ENCODE data around the gene EFNA3.

Gene EFNA3

DNA sequence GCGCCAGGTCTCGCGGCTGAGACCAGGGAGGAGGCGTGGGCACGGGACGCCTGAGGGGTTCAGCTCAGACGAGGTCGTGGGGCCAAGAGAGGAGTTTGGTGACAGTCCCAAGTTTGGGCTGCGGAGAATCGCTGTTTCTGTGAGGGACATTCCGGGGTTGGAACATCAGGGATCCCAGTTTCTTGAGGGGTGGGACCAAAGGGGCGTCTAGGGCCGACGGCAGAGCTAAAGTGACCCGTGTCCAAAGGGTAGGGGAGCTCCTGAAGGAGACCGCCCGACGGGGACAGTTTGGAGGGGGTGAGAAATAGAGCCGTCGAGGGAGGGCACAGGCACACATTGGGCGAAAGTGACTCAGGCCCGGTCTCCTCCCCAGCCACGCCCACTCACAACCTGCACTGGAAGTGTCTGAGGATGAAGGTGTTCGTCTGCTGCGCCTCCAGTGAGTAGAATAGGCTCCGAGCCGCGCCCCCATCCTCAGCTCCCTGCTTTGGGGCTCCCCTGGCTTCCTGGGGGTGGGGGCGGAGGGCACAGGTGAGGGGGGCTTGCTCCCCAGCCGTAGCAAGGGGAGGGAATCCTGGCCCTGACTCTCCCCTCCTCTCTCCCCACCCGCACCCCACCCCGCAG, 7.0 kb downstream of the EFNA3 start:
- peak; percentile 11 for DNase-seq

DNA sequence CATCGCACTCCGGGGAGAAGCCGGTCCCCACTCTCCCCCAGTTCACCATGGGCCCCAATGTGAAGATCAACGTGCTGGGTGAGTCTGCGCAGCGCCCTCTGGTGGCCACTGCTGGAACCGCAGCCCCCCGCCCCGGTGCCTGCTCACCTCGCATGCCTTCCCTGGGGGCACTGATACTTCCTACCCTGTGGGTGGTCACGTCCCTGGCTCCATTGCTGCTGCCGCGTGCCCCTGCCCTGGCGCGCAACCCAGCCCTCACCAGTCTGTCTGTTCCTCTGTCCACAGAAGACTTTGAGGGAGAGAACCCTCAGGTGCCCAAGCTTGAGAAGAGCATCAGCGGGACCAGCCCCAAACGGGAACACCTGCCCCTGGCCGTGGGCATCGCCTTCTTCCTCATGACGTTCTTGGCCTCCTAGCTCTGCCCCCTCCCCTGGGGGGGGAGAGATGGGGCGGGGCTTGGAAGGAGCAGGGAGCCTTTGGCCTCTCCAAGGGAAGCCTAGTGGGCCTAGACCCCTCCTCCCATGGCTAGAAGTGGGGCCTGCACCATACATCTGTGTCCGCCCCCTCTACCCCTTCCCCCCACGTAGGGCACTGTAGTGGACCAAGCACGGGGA, 7.6 kb downstream of the EFNA3 start:
- no peak for DNase-seq

DNA sequence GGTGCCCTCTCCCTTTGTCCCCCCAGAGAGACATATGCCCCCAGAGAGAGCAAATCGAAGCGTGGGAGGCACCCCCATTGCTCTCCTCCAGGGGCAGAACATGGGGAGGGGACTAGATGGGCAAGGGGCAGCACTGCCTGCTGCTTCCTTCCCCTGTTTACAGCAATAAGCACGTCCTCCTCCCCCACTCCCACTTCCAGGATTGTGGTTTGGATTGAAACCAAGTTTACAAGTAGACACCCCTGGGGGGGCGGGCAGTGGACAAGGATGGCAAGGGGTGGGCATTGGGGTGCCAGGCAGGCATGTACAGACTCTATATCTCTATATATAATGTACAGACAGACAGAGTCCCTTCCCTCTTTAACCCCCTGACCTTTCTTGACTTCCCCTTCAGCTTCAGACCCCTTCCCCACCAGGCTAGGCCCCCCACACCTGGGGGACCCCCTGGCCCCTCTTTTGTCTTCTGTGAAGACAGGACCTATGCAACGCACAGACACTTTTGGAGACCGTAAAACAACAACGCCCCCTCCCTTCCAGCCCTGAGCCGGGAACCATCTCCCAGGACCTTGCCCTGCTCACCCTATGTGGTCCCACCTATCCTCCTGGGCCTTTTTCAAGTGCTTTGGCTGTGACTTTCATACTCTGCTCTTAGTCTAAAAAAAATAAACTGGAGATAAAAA, 8.4 kb downstream of the EFNA3 start:
- no peak for DNase-seq

DNA sequence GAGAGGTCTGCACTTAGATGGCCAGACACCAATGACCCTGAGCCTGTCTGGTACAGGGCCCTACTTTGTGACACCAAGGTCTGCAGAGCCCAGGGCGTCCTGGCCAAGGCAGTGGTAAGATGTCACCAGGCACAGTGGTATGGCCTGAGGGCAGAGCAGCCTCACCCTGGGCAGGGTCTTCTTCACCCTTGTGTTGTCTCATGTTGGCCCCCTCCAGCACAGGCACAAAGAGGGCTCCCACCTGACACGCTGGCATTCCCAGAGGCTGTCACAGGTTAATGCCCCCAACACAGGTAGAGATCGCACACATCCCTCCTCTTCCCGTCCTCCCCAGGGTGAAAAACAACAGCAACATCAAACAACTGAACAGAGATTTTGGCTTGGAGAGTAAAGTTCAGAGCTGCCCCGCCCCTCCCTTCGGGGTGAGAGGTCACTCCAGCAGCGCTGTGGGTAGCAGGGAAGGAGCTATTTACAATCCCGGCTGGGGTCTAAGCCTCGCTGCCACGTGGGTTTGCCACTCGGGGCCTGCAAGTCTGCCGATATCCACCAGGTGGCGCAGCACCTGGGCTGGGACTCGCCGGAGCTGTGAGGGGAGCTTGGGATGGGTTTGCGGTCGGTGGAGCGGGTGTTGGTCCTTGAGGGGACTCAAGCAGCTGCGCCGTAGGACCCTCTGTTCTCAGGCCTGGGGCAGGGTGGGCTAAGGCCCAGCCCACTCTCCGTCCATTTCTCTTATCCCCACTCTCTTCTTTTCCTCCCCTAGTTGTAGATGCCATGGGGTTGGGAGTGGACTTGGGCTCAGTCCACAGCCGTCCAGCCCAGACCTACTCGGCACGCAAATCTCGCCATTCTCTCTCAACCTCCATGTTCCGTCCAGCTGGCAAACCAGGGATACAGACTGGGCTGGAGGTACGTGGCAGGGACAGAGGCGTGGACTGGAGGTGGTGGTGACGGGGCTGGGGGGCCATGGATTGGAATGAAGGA, 12.7 kb downstream of the EFNA3 start:
- DNase-seq, result peak; percentile 20

DNA sequence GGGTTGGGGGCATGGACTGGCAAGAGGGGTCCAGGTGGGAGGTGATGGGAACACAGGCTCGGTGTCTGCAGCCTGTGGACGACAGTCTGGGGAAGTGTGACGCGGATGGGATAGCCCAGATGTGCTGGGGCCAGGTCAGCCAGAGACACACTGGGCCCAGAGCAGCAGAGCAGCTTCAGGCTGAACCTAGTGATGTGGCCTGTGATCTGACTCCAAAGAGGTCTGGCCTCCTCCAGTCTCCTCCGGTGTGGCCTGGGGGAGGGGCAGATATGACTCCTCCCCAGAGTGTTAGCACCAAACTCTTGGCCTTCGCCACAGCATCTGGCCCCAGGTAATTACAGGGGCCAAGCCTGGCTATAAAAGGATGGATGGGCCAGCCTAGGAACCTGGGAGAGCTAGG, 13.5 kb downstream of the EFNA3 start:
- no peak for DNase-seq

DNA sequence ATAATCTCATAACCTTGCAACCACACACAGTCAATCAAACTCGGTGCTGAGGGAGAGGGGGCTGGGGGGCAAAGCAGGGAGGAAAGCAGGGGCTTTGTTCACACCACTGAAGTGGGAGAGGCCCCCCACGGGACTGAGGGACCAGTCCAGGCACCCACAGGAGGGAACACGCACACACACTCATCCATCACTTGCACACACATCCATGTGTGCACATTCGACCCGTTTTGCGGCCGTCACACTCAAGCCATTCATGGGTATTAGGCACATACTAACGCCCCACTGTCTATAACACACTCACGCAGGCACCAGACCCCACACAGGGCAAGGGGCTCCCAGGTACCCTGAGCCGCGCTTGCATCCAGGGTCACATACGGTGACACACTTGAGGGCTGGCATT, 14.0 kb downstream of the EFNA3 start:
- DNase-seq, result no peak

DNA sequence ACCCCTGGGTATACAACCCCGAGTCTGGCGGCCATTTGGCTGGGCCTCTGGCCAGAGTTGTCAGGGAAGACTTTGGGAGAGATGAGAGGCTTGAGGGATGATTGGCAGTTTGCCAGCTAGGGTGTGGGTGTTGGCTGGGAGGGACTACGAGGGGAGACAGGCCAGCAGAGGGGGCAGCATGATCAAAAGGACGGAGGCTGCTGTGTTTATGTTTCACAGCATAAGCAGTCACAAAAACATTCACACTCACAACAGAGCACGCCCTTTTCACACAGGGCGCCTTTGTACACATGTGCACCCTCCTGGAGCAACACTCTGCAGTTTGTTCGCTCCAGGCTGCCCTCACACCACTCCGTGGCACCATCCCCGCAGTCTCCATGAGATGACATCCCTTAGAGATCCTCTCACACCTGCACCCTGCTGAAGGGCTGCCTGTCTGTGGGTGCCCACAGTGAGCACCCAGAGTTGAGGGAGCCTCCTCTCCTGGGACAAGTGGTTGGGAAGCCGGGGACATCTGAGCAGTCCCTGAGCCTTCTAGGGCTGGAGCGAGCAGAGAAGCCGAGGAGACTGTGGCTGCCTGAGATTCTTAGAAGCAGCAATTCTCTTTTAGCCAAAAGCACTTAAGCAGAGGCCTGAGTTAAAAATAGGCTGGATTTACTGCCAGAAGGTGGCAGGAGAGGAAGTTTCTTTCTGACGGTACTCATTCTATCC, 15.4 kb downstream of the EFNA3 start:
- DNase-seq, result peak; percentile 27

DNA sequence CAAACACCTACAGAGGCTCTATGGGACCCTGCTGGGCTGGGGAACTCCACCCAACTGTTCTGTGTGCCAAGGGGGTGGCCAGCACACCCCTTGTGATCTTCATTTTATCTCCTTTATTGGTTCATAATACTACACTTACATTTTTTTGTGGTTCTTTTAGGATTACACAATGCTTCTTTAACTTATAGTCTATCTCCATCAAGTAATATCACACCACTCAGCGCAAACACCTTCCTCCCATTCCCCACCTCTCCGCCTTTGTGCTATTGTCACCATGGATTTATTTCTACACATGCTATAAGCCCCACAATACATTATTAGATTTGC, 15.9 kb downstream of the EFNA3 start:
- DNase-seq, result no peak

DNA sequence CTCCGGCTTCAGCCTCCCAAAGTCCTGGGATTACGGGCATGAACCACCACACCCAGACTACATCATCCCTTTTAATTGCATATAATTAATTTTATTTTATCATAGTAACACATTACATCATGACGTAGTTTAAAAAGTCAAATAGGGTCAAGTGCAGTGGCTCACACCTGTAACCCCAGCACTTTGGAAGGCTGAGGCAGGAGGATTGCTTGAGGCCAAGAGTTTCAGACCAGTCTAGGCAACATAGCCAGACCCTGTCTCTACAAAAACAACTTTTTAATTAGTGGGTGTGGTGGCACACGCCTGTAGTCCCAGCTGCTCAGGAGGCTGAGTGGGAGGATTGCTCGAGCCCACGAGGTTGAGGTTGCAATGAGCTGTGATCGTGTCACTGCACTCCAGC, 20.7 kb downstream of the EFNA3 start:
- DNase-seq, result no peak

DNA sequence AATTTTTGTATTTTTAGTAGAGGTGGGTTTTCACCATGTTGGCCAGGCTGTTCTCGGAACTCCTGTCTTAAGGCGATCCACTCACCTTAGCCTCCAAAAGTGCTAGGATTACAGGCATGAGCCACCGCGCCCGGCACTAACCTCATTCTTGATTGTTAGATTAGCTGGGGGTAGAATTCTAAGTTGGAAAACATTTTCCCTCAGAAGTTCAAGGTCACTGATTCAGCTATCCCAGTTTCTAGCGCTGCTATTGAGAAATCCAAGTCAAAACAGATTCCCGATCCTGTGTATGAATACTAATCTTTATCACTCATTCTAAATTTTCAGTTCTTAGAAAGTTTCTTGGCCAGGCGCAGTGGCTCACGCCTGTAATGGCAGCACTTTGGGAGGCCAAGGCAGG, 24.7 kb downstream of the EFNA3 start:
- no peak for DNase-seq

DNA sequence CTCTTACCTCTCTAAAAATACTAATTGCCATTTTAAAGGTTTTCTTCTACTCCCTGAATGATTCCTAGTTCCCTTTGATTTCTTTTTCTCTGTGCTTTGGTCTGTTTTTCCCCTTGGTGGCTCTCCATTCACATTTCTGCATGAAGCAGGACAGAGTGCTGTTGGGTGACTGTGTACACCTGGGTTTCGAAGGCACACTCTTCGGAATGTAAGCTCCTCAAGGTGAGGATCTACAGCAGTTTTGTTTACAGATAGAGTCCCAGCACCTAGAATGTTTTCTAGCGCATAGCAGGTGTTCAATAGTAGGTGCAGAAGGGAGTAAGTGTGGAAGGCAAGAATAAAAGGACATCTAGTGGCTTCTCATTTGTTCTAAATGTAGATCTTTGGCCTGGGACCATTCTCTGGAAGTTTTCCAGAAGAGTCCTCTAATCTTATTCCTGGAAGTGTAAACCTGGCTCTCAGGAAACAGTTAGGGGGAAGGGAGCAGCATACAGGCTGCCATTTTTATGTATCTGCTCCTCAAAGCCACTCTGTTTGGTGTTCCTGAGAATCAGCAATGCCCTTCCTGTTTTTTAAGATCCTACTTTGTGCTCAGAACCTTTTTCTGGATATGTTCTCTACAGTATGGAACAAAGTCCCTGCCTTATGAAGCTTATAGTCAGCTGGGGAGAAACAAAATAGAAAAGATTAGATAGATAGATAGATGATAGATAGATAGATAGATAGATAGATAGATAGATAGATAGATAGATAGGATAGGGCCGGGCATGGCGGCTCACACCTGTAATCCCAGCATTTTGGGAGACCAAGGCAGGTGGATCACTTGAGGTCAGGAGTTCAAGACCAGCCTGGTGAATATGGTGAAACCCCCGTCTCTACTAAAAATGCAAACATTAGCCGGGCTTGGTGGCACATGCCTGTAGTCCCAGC, 26.2 kb downstream of the EFNA3 start:
- no peak for DNase-seq

DNA sequence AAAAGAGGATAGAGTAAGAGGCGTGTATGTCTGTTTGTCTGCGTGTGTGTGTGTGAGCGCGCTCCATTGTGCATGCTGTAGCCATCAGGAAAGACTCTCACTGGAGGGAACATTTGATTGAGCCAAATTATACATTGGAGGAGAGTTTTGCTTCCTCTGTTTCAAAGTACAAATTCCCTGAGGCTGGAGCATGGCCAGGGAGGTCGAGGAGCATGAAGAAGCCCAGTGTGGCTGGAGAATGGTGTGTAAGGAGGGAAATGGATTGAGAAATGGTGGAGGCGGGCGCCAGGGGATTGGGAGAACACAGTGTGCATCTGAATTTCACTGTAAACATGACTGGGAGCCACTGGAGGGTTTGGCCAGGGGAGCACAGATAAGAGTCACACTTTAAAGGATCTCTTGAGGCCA, 27.0 kb downstream of the EFNA3 start:
- DNase-seq, result no peak

DNA sequence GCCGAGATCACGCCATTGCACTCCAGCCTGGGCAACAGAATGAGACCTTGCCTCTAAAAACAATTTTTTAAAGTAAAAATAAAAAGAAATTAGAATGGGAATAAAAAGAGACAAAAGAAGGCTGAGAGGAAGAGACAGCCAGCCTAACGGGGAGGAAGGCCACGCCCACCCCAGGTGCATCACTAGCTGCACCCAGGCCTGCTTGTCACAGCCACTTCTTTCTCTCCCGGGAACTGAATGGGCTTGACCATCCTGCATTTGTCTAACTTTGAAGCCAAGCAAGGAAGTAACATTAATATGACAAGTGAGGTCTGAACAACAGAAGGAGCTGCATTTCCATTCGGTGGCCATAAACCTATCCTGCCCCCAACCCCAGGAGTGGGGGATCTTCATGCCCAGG, 28.2 kb downstream of the EFNA3 start:
- DNase-seq, result no peak

DNA sequence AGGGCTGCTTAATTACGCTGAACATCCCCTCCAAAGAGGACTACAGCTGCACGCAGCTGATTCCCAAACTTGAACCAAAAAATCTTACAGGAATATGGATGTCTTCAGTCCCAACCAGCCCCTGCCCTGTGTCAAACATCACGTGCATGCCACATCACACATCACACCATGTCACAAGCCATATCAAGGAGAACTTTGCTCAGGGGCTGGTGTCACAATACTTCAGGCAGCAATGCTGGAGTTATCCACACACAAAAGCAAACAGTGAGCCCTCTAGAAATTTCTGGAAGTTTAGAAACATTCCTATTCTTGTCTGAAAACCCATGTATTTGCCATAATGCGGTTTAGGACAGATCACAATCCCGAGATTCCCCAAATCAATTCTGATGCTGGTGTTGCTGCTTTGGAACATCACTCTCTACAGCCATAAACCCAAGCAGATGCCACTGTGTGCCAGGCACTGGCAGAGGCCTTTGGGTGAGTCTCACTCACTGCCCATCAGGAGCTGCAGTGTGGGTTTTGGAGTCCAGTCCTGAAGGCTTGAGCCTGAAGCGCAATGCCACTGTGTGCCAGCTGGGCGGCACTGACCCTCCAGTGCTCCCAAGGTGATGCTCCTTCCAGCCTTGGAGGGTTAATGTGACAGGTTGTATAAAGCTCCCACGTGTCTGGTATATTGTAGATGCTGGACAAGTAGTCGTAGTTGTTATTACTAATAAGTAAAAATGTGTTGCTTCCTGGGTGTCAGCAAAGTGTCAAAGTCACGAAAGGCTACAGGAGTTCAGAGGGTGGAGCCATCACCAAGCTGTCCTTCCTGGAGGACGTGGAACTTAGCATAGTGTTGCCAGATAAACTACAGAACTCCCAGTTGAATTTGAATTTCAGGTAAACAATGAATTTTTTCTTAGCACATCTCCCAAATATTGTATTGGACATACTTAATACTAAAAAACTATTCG, 28.9 kb downstream of the EFNA3 start:
- no peak for DNase-seq

DNA sequence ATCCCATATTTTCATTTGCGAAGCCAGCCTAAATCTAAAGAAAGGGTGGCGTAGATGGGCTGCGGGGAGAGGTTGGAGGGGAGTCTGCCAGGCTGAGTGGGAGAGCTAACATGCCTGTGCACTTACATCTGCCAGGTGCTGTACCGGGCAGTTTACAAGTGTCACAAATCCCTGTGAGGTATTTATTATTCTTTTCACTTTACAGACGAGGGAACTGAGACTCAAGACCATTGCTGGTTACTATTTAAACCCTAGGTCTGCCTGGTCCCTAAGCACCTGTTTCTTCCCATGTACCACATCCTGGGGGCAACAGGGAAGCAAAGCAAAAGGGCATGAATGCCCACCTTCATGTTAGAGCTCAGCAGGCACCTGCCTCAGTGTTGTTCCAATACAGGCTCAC, 29.7 kb downstream of the EFNA3 start:
- DNase-seq, result no peak

DNA sequence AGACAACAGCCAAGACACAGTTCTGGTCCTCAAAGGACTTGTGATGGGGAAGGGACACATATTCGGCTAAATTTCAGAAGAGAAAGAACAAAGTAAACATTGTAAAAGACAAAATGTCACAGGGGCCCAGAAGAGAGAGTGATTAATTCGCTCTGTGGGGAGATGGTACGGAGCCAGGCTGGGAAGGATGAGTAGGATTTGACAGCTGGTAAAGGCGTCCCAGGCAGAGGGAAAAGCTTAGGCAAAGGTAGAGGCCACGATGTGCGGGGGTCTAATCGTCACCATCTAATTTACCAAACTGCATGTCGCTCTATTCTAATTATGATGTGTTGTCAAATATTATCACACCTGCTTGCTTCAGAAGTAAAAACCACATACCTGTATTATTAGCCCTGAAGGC, 31.7 kb downstream of the EFNA3 start:
- DNase-seq, result no peak

DNA sequence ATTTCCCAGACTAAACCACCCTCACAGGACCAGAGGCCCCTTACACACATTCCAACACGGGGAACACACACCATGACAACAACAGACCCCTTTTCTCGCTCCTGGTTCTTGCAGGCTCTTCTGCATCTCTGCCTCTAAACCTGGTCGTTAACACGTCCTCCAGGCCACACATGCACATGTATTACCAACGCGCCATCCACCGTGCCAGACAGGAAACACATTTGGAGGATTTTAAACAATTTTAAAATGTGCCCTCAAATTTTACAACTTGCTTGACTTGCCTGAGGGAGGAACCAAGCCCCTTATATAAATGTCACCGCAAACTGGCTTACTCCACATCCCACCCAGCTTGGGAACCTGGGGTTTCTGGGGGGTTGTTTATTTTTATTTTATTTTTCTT, 32.2 kb downstream of the EFNA3 start:
- DNase-seq, result no peak

DNA sequence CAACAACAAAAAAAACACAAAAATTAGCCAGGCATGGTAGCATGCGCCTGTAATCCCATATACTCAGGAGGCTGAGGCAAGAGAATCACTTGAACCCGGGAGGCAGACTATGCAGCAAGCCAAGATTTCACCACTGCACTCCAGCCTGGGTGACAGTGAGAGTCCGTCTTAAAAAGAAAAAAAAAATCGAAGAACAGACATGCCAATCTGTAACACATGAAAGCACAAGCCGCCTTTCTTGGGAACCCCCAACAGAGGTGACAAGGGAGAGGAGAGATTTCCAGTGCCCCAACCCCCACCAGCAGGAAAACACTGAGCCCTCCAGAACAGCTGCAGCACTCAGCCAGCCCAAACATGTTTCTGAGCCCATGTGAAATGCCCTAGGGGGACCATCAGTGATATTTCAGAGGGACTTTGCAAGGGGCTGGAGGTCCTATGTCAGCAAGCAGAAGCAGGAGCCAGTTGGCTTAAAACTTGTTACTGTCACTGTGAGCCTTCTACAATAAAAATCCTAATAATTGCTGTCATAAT, 34.9 kb downstream of the EFNA3 start:
- no peak for DNase-seq

DNA sequence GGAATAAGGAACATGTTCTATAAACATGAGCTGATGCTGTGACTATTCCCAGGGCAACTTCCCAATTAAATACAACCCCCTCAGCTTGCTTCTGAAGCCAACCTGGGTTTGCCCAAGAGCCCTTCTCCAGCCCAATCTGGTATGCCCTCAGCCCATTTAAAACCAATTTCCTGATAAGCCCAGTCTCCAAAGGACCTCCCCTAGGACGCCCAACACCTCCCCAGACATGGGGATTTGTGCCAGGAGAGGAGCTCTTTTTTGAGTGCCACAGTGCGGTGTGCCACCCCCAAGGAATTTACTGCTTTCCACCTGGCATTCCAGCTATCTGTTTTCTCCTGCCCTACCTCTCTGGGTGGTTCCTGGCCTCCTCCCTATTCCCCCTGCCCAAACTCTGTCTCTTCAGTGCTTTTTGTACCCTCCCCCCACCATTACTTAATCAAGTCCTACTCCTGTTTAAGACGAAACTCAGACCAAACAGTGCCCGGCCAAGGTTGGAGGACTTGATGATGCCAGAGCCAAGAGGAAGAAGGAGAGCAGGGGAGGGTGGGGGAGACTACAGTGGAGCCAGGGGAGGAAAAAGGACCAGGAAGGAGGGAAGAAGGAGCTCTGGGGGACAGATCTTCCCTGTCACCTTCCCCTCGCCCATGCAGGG, 37.6 kb downstream of the EFNA3 start:
- DNase-seq, result no peak

DNA sequence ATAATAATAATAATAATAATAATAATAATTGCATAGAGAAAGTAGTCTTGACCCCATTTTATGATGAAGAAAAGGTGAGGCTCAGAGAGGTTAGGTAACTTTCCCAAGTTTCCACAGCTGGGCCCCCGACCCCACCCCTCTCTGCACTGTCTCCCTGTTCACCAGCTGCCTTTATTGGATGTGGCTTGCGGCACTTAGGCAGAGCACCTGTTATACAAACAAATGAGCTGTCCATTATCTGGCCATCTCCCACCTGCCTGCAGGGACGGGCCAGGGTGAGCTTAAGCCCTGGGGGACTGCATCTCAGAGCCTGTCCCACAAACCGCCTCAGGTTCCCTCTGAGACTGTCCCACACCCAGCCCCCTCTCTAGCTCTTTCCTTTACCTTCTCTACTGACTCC, 39.0 kb downstream of the EFNA3 start:
- DNase-seq, result no peak

Data from kidney glomerular epithelial cell (primary cell).